Mucosa of descending colon (tissue), 3 donors: ENCODE measurements around the gene CAPSL. TPM values are rescaled to one million over a fixed set of nuclear protein-coding genes. Genes with fewer than 3 reads are reported as not detected.
"Not testable (repeated sequence)": the region's sequence is repeated elsewhere in the genome, so short reads cannot be mapped to it uniquely, and the experiment has no call there.

Source experiments
- ATAC-seq: fragments of 200-7000 bp; cut with Tn5 transposase; one replicate; pipeline ENCODE4 v1.9.1; 2020; ENCODE audit warnings: mild to moderate bottlenecking, moderate library complexity
- DNase-seq, 3 donors: peaks; one replicate each; pipeline ENCODE4 v3.0.0-alpha.2; 2020
- H3K36me3 ChIP-seq: fragments of 200-600 bp; one replicate; pipeline ENCODE4 v1.8.0; 2021; ENCODE audit warnings: low read depth, mild to moderate bottlenecking
- H3K4me1 ChIP-seq: fragments of 200-600 bp; one replicate; pipeline ENCODE4 v1.8.0; 2021; ENCODE audit warnings: low read depth, mild to moderate bottlenecking
- H3K4me3 ChIP-seq: fragments of 200-600 bp; one replicate; pipeline ENCODE4 v1.8.0; 2021; ENCODE audit warnings: mild to moderate bottlenecking
- H3K9me3 ChIP-seq: fragments of 200-600 bp; one replicate; pipeline ENCODE4 v1.8.0; 2021; ENCODE audit warnings: mild to moderate bottlenecking
- intact Hi-C, 2 donors: fragments of 100-400 bp; cut with DNase I in 1 of 2; cut with micrococcal nuclease in 1 of 2; formaldehyde crosslinking; loops; one replicate each; pipeline versions ENCODE4 v1.11.0 to v1.11.1; 2022; cut with DNase I, micrococcal nuclease
- long read RNA-seq, 2 donors: library from polyadenylated mRNA; unstranded; transcript quantifications; one replicate each; pipeline ENCODE4 v2.0.0, GENCODE V29; 2019 to 2021
- total RNA-seq, 3 donors: library from RNA; stranded (reverse); fragmentation: NEBNext Ultra II Directional in 2 of 3; extraction: Animal tissue kit (Norgen Biotek cat#: 25700) in 2 of 3; gene quantifications; one replicate each; pipeline versions ENCODE4 v1.2.1 to v1.2.4, GENCODE V29; 2021 to 2023
- TF ChIP-seq, protein P1 (sequence below): fragments of 200-600 bp; IDR thresholded peaks from one replicate; pipeline ENCODE4 v1.8.0; 2022; ENCODE audit warnings: antibody characterized with exemption, mild to moderate bottlenecking
- donor health status: DM: no; HTN: no; CAD: no; lungs with moderate emphysema.
- donor health status: DM: no; HTN: no; CAD: no.
- donor health status: DM: no; HTN: yes; CAD: no.

CAPSL gene
- total RNA-seq, result not detected
- long read RNA-seq, donor 1, result 0 reads
- long read RNA-seq, donor 2, result 0 reads

- DNase-seq, result peak in 1 of 3 donors; percentile 46
- TF ChIP-seq, protein P1, sequence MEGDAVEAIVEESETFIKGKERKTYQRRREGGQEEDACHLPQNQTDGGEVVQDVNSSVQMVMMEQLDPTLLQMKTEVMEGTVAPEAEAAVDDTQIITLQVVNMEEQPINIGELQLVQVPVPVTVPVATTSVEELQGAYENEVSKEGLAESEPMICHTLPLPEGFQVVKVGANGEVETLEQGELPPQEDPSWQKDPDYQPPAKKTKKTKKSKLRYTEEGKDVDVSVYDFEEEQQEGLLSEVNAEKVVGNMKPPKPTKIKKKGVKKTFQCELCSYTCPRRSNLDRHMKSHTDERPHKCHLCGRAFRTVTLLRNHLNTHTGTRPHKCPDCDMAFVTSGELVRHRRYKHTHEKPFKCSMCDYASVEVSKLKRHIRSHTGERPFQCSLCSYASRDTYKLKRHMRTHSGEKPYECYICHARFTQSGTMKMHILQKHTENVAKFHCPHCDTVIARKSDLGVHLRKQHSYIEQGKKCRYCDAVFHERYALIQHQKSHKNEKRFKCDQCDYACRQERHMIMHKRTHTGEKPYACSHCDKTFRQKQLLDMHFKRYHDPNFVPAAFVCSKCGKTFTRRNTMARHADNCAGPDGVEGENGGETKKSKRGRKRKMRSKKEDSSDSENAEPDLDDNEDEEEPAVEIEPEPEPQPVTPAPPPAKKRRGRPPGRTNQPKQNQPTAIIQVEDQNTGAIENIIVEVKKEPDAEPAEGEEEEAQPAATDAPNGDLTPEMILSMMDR, result no peak
These were observed at the start of gene CAPSL for GRCh38 chr5:35938568-35939227. CAPSL (minus strand) TSS chr5:35938622; CDS start chr5:35921120, 17,502 bp downstream.

DNA sequence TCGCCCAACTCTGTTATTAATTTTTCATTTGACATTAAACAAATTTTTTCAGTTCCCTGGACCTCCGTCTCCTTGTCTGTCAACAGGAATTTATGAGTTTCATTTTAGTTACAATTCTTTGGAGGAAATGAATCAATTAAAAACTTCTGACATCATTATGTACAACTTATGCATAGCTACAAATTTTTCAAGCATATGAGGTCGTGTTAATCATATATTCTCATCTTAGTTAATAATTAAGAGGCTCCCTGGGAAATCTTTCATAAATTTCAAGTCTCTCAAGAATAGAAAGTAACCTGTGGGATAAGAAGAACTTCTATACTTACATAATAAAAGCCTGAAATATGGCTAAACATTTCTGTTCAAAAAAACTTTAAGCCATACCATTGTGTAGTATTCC is 49.4 kb upstream of the CAPSL start:
- TF ChIP-seq, protein P1, result no peak
- DNase-seq (no peak), ATAC-seq (no peak)
- no peaks in the 10 kb centered on the region for H3K36me3 ChIP-seq
- H3K9me3 ChIP-seq, result no peaks in the 10 kb centered on the region
- intact Hi-C loops, result no loop called here
- H3K4me1 ChIP-seq, result no peaks in the 10 kb centered on the region
- no peak overlapping the region for H3K4me3 ChIP-seq

More at GRCh38 chr5:35938568-35939227, at the start of gene CAPSL:
- Histone ChIP-seq H3K4me3 (no peak within 1 kb of the TSS), H3K36me3 (no peaks in the 10 kb centered on the region), H3K9me3 (no peaks in the 10 kb centered on the region), H3K4me1 (no peaks in the 10 kb centered on the region)
- intact Hi-C loops, result no loop called here
- ATAC-seq, result peak; percentile 43

DNA sequence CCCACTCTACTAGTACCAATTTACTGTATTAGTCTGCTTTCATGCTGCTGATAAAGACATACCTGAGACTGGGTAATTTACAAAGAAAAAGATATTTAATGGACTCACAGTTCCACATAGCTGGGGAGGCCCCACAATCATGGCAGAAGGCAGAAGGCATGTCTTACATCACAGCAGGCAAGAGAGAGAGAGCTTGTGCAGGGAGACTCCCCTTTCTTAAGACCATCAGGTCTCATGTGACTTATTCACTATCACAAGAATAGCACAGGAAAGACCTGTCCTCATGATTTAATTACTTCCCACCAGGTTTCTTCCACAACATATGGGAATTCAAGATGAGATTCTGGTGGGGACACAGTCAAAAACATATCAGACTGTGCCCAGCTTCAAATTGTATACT is 41.3 kb upstream of the CAPSL start:
- no peaks in the 10 kb centered on the region for H3K36me3 ChIP-seq
- no peak for ATAC-seq
- TF ChIP-seq, protein P1, result no peak
- H3K9me3 ChIP-seq, result peaks cover 7% of the 10 kb centered on the region
- H3K4me3 ChIP-seq, result no peak overlapping the region
- no peak for DNase-seq
- intact Hi-C loops, result no loop called here
- H3K4me1 ChIP-seq, result no peaks in the 10 kb centered on the region

- H3K4me1 ChIP-seq, H3K9me3 ChIP-seq, H3K4me3 ChIP-seq, H3K36me3 ChIP-seq, intact Hi-C loops, DNase-seq, ATAC-seq: not testable (repeated sequence)
These were observed 38.4 kb upstream of the CAPSL start for GRCh38 chr5:35976859-35977258.

DNA sequence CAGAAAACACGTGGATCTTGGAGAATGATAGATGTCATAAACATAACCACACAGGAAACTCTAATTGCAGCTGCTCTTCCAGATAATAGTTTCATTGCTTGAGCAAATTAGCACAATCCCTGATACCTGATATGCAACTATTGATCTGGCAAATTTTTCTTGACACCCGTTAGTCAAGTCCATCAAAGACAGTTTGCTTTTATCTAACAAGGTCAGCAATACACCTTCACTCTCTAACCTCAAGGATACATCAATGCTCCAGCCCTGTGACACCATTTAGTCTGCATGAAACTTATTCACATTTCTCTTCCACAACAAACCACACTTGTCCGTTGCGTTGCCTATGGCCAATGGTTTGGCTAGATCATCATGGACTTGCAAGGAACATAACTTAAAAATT is 36.1 kb upstream of the CAPSL start:
- no peak for ATAC-seq

GRCh38 chr5:35971878-35972210 is 33.4 kb upstream of the CAPSL start:
- no peak overlapping the region for H3K4me3 ChIP-seq
- no peaks in the 10 kb centered on the region for H3K4me1 ChIP-seq
- DNase-seq (no peak), ATAC-seq (no peak)
- TF ChIP-seq, protein P1, result no peak
- H3K9me3 ChIP-seq, result no peaks in the 10 kb centered on the region
- intact Hi-C loops, result no loop called here
- H3K36me3 ChIP-seq, result no peaks in the 10 kb centered on the region

More for the DNA sequence above, 36.1 kb upstream of the CAPSL start:
- no peak overlapping the region for H3K4me3 ChIP-seq
- intact Hi-C loops, result no loop called here
- no peaks in the 10 kb centered on the region for H3K9me3 ChIP-seq
- DNase-seq, result no peak
- no peaks in the 10 kb centered on the region for H3K4me1 ChIP-seq
- no peaks in the 10 kb centered on the region for H3K36me3 ChIP-seq
- TF ChIP-seq, protein P1, result no peak
